IMR-90 (cell line): ENCODE measurements around the gene MASTL. TPM values are rescaled to one million over a fixed set of nuclear protein-coding genes. Genes with fewer than 3 reads are reported as not detected.

Experiments
- ATAC-seq: fragments of 200-7000 bp; cut with Tn5 transposase; 2 replicates; pipeline ENCODE4 v1.9.1; 2020; ENCODE audit warnings: low read depth, mild to moderate bottlenecking, moderate library complexity
- BruUV-seq: library from RNA; stranded (reverse); fragments of 400-500 nt; replicated peaks from 2 replicates; lab custom pipeline; 2021; lab: Mats Ljungman, UMichigan
- CTCF ChIA-PET: fragments of 300-600 bp; formaldehyde crosslinking; extraction: SDS; loops from one replicate; lab custom pipeline; 2021; ENCODE audit warnings: antibody characterized with exemption; lab: Yijun Ruan, JAX
- POLR2A ChIA-PET: fragments of 300-600 bp; sonication (Branson Sonifier 250); formaldehyde crosslinking; loops from one replicate; lab custom pipeline; 2022; ENCODE audit warnings: antibody characterized with exemption; ENCODE audit not compliant: unreplicated experiment; lab: Charles Lee
- DNase-seq: peaks from one replicate; pipeline ENCODE4 v3.0.0; 2013
- H2AFZ ChIP-seq: replicated peaks from 2 replicates; pipeline ENCODE3; 2013; ENCODE audit warnings: low read length, mild to moderate bottlenecking; ENCODE audit not compliant: poor library complexity
- H2AK5ac ChIP-seq: 2 replicates; pipeline ENCODE4 v1.6.1; 2013; ENCODE audit warnings: low read depth, low read length, inconsistent platforms
- H2AK9ac ChIP-seq: replicated peaks from 2 replicates; pipeline ENCODE3; 2013; ENCODE audit warnings: mild to moderate bottlenecking, low read depth, low read length, moderate library complexity; ENCODE audit not compliant: poor library complexity
- H2BK120ac ChIP-seq: 2 replicates; pipeline ENCODE4 v1.6.1; 2013; ENCODE audit warnings: low read depth, low read length, inconsistent platforms
- H2BK15ac ChIP-seq: 3 replicates; pipeline ENCODE4 v1.6.1; 2013; ENCODE audit warnings: low read depth, low read length, inconsistent platforms
- H2BK20ac ChIP-seq: 2 replicates; pipeline ENCODE4 v1.6.1; 2013; ENCODE audit warnings: low read depth, mild to moderate bottlenecking, inconsistent platforms, low read length, moderate library complexity
- H2BK5ac ChIP-seq: 2 replicates; pipeline ENCODE4 v1.6.1; 2013; ENCODE audit warnings: mild to moderate bottlenecking, low read depth, low read length, inconsistent platforms; ENCODE audit not compliant: poor library complexity, severe bottlenecking
- H3K14ac ChIP-seq: replicated peaks from 2 replicates; pipeline ENCODE4 v1.6.1; 2013; ENCODE audit warnings: low read depth, low read length, inconsistent platforms
- H3K18ac ChIP-seq: 2 replicates; pipeline ENCODE4 v1.6.1; 2013; ENCODE audit warnings: low read depth, low read length, control low read depth
- H3K23ac ChIP-seq: 2 replicates; pipeline ENCODE4 v1.6.1; 2013; ENCODE audit warnings: low read depth, low read length, inconsistent platforms
- H3K27ac ChIP-seq: 2 replicates; pipeline ENCODE4 v1.5.1; 2013; ENCODE audit warnings: mild to moderate bottlenecking, control low read depth, low read length; ENCODE audit not compliant: insufficient read depth
- H3K27me3 ChIP-seq: 2 replicates; pipeline ENCODE4 v1.6.1; 2013; ENCODE audit warnings: low read length; ENCODE audit not compliant: control insufficient read depth, insufficient read depth
- H3K36me3 ChIP-seq: 2 replicates; pipeline ENCODE4 v1.6.1; 2013; ENCODE audit warnings: low read length, mixed read lengths; ENCODE audit not compliant: control insufficient read depth, insufficient read depth
- H3K4ac ChIP-seq: 2 replicates; pipeline ENCODE4 v1.6.1; 2013; ENCODE audit warnings: low read depth, low read length, inconsistent platforms
- H3K4me1 ChIP-seq: 2 replicates; pipeline ENCODE4 v1.6.1; 2013; ENCODE audit warnings: low read length, mixed read lengths; ENCODE audit not compliant: control insufficient read depth, insufficient read depth
- H3K4me2 ChIP-seq: 2 replicates; pipeline ENCODE4 v1.6.1; 2013; ENCODE audit warnings: low read depth, mild to moderate bottlenecking, control low read depth, low read length, moderate library complexity
- H3K4me3 ChIP-seq: 2 replicates; pipeline ENCODE4 v1.5.1; 2013; ENCODE audit warnings: low read depth, mild to moderate bottlenecking, control low read depth, low read length, moderate library complexity; ENCODE audit not compliant: insufficient read depth
- H3K56ac ChIP-seq: 2 replicates; pipeline ENCODE4 v1.6.1; 2013; ENCODE audit warnings: low read length, inconsistent platforms; ENCODE audit not compliant: insufficient read depth; ENCODE audit errors: extremely low read depth
- H3K79me1 ChIP-seq, 2 experiments: 2 replicates each; pipeline ENCODE4 v1.6.1; 2013; ENCODE audit warnings: low read length in 2 of 2, inconsistent platforms in 1 of 2, low read depth in 1 of 2
- H3K9ac ChIP-seq: 2 replicates; pipeline ENCODE4 v1.6.1; 2013; ENCODE audit warnings: low read depth, low read length, control low read depth
- H3K9me1 ChIP-seq: 2 replicates; pipeline ENCODE4 v1.6.1; 2013; ENCODE audit warnings: low read length, inconsistent platforms; ENCODE audit not compliant: insufficient read depth
- H3K9me3 ChIP-seq: 2 replicates; pipeline ENCODE4 v1.6.1; 2013; ENCODE audit warnings: low read length; ENCODE audit not compliant: control insufficient read depth, insufficient read depth
- H4K20me1 ChIP-seq: 2 replicates; pipeline ENCODE4 v1.6.1; 2013; ENCODE audit warnings: low read length, inconsistent platforms; ENCODE audit not compliant: insufficient read depth
- H4K5ac ChIP-seq: 2 replicates; pipeline ENCODE4 v1.6.1; 2013; ENCODE audit warnings: mild to moderate bottlenecking, low read depth, low read length, control low read depth
- H4K8ac ChIP-seq, 2 experiments: 2 replicates each; pipeline ENCODE4 v1.6.1; 2013; ENCODE audit warnings: low read depth in 2 of 2, low read length in 2 of 2, control low read depth in 1 of 2, inconsistent platforms in 1 of 2
- H4K91ac ChIP-seq: 2 replicates; pipeline ENCODE4 v1.6.1; 2013; ENCODE audit warnings: low read depth, low read length, inconsistent platforms; ENCODE audit not compliant: insufficient read depth
- BHLHE40 ChIP-seq: fragments of 150-350 bp; IDR thresholded peaks from 2 replicates; pipeline ENCODE4 v1.6.1; 2016; ENCODE audit warnings: mild to moderate bottlenecking, low read depth, low read length
- CEBPB ChIP-seq: IDR thresholded peaks from 2 replicates; pipeline ENCODE4 v1.6.1; 2012; ENCODE audit warnings: low read depth, low read length, improper control_type of control experiment
- CHD1 ChIP-seq: IDR thresholded peaks from 2 replicates; pipeline ENCODE4 v1.6.1; 2012; ENCODE audit warnings: low read depth, low read length, improper control_type of control experiment
- MAFK ChIP-seq: IDR thresholded peaks from 2 replicates; pipeline ENCODE4 v1.6.1; 2012; ENCODE audit warnings: low read depth, low read length, improper control_type of control experiment
- MAZ ChIP-seq: IDR thresholded peaks from 2 replicates; pipeline ENCODE4 v1.6.1; 2012; ENCODE audit warnings: low read depth, mild to moderate bottlenecking, low read length, improper control_type of control experiment, moderate library complexity, borderline replicate concordance
- MXI1 ChIP-seq: IDR thresholded peaks from 2 replicates; pipeline ENCODE4 v1.6.1; 2012; ENCODE audit warnings: low read depth, mild to moderate bottlenecking, low read length, moderate library complexity, borderline replicate concordance
- NFE2L2 ChIP-seq: fragments of 150-350 bp; IDR thresholded peaks from 2 replicates; pipeline ENCODE4 v1.6.1; 2016; ENCODE audit warnings: low read depth, mild to moderate bottlenecking, low read length
- POLR2A ChIP-seq: IDR thresholded peaks from 2 replicates; pipeline ENCODE4 v1.6.1; 2012; ENCODE audit warnings: mild to moderate bottlenecking, low read depth, low read length
- RAD21 ChIP-seq: IDR thresholded peaks from 2 replicates; pipeline ENCODE4 v1.6.1; 2012; ENCODE audit warnings: low read length, improper control_type of control experiment
- RCOR1 ChIP-seq: IDR thresholded peaks from 2 replicates; pipeline ENCODE4 v1.6.1; 2012; ENCODE audit warnings: mild to moderate bottlenecking, low read length, improper control_type of control experiment; ENCODE audit not compliant: insufficient replicate concordance
- RFX5 ChIP-seq: IDR thresholded peaks from 2 replicates; pipeline ENCODE4 v1.8.0; 2012; ENCODE audit warnings: low read depth, mild to moderate bottlenecking, low read length, moderate library complexity
- SMC3 ChIP-seq: fragments of 150-350 bp; IDR thresholded peaks from 2 replicates; pipeline ENCODE4 v1.6.1; 2016; ENCODE audit warnings: low read depth, mild to moderate bottlenecking, antibody characterized with exemption, low read length, moderate library complexity
- WGBS, 2 experiments: methylation state at CpG; one replicate each; pipeline versions ENCODE4 v1.1.5 to v1.1.7; 2013; ENCODE audit warnings: missing lambda C conversion rate in 2 of 2; ENCODE audit not compliant: insufficient read length in 1 of 2; ENCODE audit errors: extremely low coverage in 2 of 2; 5-methylcytosine and 5-hydroxymethylcytosine counted together
- dilution Hi-C: fragments of 300-500 bp; cut with HindIII; formaldehyde crosslinking; loops from one replicate; pipeline ENCODE4 v1.14.3; 2018; ENCODE audit warnings: low sequenced_read_pairs; ENCODE audit not compliant: unreplicated experiment
- in situ Hi-C: fragments of 300-500 bp; cut with MboI; formaldehyde crosslinking; loops from 3 replicates; pipeline ENCODE4 v1.14.3; 2019; ENCODE audit warnings: low sequenced_read_pairs, inconsistent platforms, mixed read lengths
- intact Hi-C: fragments of 100-400 bp; cut with micrococcal nuclease; formaldehyde crosslinking; loops from 2 replicates; pipeline ENCODE4 v1.10.0; 2022
- polyA plus RNA-seq, 3 experiments: library from polyadenylated mRNA; depleted of rRNA; stranded (reverse); fragments of >200 nt; gene quantifications; 2 replicates each; pipeline ENCODE4 v1.2.3, GENCODE V29; 2012; ENCODE audit warnings: low replicate concordance in 1 of 3
- total RNA-seq: library from RNA; depleted of rRNA; stranded (reverse); fragments of >200 nt; gene quantifications from 2 replicates; pipeline ENCODE4 v1.2.3, GENCODE V29; 2012
- TF ChIP-seq, protein P1 (sequence below): fragments of 150-350 bp; IDR thresholded peaks from 2 replicates; pipeline ENCODE4 v1.6.1; 2017; ENCODE audit warnings: mild to moderate bottlenecking, antibody characterized with exemption, low read length, low read depth
- TF ChIP-seq, protein P2 (sequence below): fragments of 150-350 bp; IDR thresholded peaks from 2 replicates; pipeline ENCODE4 v1.6.1; 2016; ENCODE audit warnings: low read depth, mild to moderate bottlenecking, low read length, moderate library complexity, borderline replicate concordance
- TF ChIP-seq, protein P3 (sequence below): conservative IDR thresholded peaks from 2 replicates; pipeline ENCODE4 v1.5.1; 2012; ENCODE audit warnings: mild to moderate bottlenecking, low read depth, low read length, improper control_type of control experiment

MASTL gene
- total and polyA plus RNA-seq, 2 of the 4 experiments (the other 2 are of a cell fraction), result 7.0 to 13.4 TPM

DNA sequence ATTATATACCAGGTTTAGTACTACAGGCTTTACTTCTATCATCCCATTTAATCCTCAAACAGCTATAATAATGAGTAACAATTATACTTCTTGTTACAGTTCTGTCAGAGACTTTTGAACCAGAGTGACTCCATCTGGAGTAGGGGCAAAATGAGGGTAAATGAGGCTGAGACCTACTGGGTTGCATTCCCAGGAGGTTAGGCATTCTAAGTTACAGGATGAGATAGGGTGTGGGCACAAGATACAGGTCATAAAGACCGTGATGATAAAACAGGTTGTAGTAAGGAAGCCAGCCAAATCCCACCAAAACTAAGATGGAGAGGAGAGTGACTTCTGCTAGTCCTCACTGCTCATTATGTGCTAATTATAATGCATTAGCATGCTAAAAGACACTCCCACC lies 4.9 kb upstream of the MASTL start:
- ChIA-PET CTCF (no interaction called here), POLR2A (interaction anchor here (0.6 kb wide), 1 partner anchor 71 kb away, joined by 3 read pairs; no protein-coding TSS in a partner anchor)
- Histone ChIP-seq H2BK15ac (no peak overlapping the region), H4K20me1 (peaks cover 55% of the 10 kb centered on the region), H3K4ac (no peak overlapping the region), H3K4me1 (no peaks in the 10 kb centered on the region), H3K56ac (no peak overlapping the region), H3K27ac (no peak overlapping the region), H3K14ac (no peak overlapping the region), H2AK9ac (no peak overlapping the region), H3K18ac (no peak overlapping the region), H4K91ac (no peak overlapping the region), H3K27me3 (no peaks in the 10 kb centered on the region), H3K36me3 (peaks cover 16% of the 10 kb centered on the region), H2BK5ac (no peak overlapping the region), H3K4me3 (no peak overlapping the region), H3K4me2 (no peak overlapping the region), H2AK5ac (no peak overlapping the region), H4K8ac (no peak overlapping the region), H3K9me1 (no peaks in the 10 kb centered on the region; the same call in 1 of the 2 replicates), H2BK120ac (no peak overlapping the region), H2AFZ (no peak overlapping the region), H3K23ac (no peak overlapping the region), H3K9me3 (no peaks in the 10 kb centered on the region), H2BK20ac (no peak overlapping the region), H3K9ac (no peak overlapping the region), H4K5ac (no peak overlapping the region), H3K79me1 (peaks cover 13 to 36% of the 10 kb centered on the region in 2 experiments)
- in situ Hi-C loops (no loop called here), dilution Hi-C loops (no loop called here), intact Hi-C loops (loop anchor here (10.0 kb wide), 1 partner anchor 215 kb away; no protein-coding TSS in a partner anchor)
- no CpG with 5 or more reads among the region's 1 CpG for WGBS, 2 experiments
- ATAC-seq (no peak), DNase-seq (no peak)
- TF ChIP-seq, protein P1, sequence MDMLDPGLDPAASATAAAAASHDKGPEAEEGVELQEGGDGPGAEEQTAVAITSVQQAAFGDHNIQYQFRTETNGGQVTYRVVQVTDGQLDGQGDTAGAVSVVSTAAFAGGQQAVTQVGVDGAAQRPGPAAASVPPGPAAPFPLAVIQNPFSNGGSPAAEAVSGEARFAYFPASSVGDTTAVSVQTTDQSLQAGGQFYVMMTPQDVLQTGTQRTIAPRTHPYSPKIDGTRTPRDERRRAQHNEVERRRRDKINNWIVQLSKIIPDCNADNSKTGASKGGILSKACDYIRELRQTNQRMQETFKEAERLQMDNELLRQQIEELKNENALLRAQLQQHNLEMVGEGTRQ, result no peak
- no peak for TF ChIP-seq MAZ
- TF ChIP-seq POLR2A, result no peak
- no peak for TF ChIP-seq RFX5
- TF ChIP-seq MXI1, result no peak
- TF ChIP-seq, protein P2, sequence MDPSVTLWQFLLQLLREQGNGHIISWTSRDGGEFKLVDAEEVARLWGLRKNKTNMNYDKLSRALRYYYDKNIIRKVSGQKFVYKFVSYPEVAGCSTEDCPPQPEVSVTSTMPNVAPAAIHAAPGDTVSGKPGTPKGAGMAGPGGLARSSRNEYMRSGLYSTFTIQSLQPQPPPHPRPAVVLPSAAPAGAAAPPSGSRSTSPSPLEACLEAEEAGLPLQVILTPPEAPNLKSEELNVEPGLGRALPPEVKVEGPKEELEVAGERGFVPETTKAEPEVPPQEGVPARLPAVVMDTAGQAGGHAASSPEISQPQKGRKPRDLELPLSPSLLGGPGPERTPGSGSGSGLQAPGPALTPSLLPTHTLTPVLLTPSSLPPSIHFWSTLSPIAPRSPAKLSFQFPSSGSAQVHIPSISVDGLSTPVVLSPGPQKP, result no peak
- TF ChIP-seq NFE2L2, result no peak
- no peak for TF ChIP-seq RAD21
- no peak for TF ChIP-seq MAFK
- no peak for TF ChIP-seq RCOR1
- TF ChIP-seq CEBPB, result no peak
- no peak for TF ChIP-seq SMC3
- no peak for TF ChIP-seq CHD1
- TF ChIP-seq, protein P3, sequence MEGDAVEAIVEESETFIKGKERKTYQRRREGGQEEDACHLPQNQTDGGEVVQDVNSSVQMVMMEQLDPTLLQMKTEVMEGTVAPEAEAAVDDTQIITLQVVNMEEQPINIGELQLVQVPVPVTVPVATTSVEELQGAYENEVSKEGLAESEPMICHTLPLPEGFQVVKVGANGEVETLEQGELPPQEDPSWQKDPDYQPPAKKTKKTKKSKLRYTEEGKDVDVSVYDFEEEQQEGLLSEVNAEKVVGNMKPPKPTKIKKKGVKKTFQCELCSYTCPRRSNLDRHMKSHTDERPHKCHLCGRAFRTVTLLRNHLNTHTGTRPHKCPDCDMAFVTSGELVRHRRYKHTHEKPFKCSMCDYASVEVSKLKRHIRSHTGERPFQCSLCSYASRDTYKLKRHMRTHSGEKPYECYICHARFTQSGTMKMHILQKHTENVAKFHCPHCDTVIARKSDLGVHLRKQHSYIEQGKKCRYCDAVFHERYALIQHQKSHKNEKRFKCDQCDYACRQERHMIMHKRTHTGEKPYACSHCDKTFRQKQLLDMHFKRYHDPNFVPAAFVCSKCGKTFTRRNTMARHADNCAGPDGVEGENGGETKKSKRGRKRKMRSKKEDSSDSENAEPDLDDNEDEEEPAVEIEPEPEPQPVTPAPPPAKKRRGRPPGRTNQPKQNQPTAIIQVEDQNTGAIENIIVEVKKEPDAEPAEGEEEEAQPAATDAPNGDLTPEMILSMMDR, result no peak
- no peak for TF ChIP-seq BHLHE40
- no TSS peak for BruUV-seq
